Gastroesophageal sphincter (tissue), 4 donors: ENCODE data around the gene SSTR3. TPM values are rescaled to one million over a fixed set of nuclear protein-coding genes. Genes with fewer than 3 reads are reported as not detected.

Source experiments
- ATAC-seq: fragments of 150-250 bp; one replicate; pipeline ENCODE4 v1.9.1; 2016; ENCODE audit warnings: mild to moderate bottlenecking, moderate library complexity
- H3K27ac ChIP-seq, 4 donors: fragments of 200-600 bp; sonication (generic) in 3 of 4; 1 replicate in 3 of 4; 2 replicates in 1 of 4; pipeline ENCODE4 v1.5.1; 2016 to 2019
- H3K27me3 ChIP-seq: fragments of 200-600 bp; sonication (generic); one replicate; pipeline ENCODE4 v1.5.1; 2019
- H3K36me3 ChIP-seq, 2 donors: fragments of 200-600 bp; sonication (generic); one replicate each; pipeline ENCODE4 v1.5.1; 2019; ENCODE audit warnings: control low read depth in 1 of 2
- H3K4me1 ChIP-seq, 3 donors: fragments of 200-600 bp; sonication (generic); 1 replicate in 2 of 3; 2 replicates in 1 of 3; pipeline ENCODE4 v1.5.1; 2016 to 2019; ENCODE audit warnings: control low read depth in 2 of 3
- H3K4me3 ChIP-seq, 2 donors: fragments of 200-600 bp; sonication (generic); one replicate each; pipeline ENCODE4 v1.5.1; 2019; ENCODE audit warnings: mild to moderate bottlenecking in 1 of 2, moderate library complexity in 1 of 2
- H3K9me3 ChIP-seq, 3 donors: fragments of 200-600 bp; sonication (generic); one replicate each; pipeline ENCODE4 v1.5.1; 2017 to 2019; ENCODE audit warnings: control low read depth in 2 of 3
- EP300 ChIP-seq: sonication (generic); formaldehyde crosslinking; IDR thresholded peaks from one replicate; pipeline ENCODE4 v1.6.1; 2017; ENCODE audit warnings: antibody characterized with exemption, mild to moderate bottlenecking
- POLR2A ChIP-seq, 2 donors: fragments of 450-650 bp; IDR thresholded peaks; one replicate each; pipeline ENCODE4 v1.6.1; 2017; ENCODE audit warnings: antibody characterized with exemption in 2 of 2, mild to moderate bottlenecking in 2 of 2, moderate library complexity in 1 of 2
- POLR2AphosphoS5 ChIP-seq: sonication (generic); formaldehyde crosslinking; IDR thresholded peaks from one replicate; pipeline ENCODE4 v1.6.1; 2017; ENCODE audit warnings: antibody characterized with exemption
- WGBS, 2 donors: methylation state at CpG; one replicate each; pipeline ENCODE4 v1.1.5; 2018; ENCODE audit warnings: low coverage in 1 of 2; 5-methylcytosine and 5-hydroxymethylcytosine counted together
- total RNA-seq, 4 donors: library from RNA; depleted of rRNA; stranded (reverse); fragments of >200 nt; gene quantifications; one replicate each; pipeline ENCODE4 v1.1.0, GENCODE V29; 2016
- TF ChIP-seq, protein P1 (sequence below), 4 experiments: fragments of 200-600 bp in 2 of 4; fragments of 450-650 bp in 2 of 4; sonication (generic) in 1 of 4; IDR thresholded peaks; one replicate each; pipeline ENCODE4 v1.5.1; 2017 to 2019; ENCODE audit warnings: antibody characterized with exemption in 4 of 4, mild to moderate bottlenecking in 2 of 4, moderate library complexity in 2 of 4

Gene SSTR3
- total RNA-seq, 4 donors from 2014 or later: not detected

DNA sequence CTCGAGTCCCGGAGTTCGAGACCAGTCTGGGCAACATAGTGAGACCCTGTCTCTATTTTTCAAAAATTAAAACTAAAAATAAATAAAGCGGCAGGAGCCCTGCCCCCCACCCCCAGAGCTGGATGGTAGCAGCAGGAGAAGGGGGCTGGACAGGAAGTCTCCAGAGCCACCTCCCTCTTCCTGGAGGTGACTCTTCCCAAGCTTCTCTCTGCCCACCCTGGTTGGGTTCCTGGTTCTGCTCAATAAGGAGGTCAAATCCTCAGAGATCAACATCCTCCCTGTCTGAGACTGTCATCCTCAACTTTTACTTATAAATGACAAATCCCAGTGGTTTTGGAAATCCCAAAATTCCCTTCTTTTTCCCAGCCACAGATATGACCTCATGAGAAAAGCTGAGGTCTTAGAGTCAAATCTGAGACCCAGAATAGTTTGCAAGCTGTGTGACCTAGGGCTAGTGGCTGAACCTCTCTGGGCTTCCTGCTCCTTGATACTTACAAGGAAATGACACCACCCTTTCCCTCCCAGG is 25.2 kb downstream of the SSTR3 start:
- WGBS, 2 donors: 60 to 64% methylated on average over 1 to 4 of the region's 4 CpGs
- H3K27ac ChIP-seq: peak overlapping the region in 3 of 4 donors; percentile 84 to 85 (median 85)
- peak overlapping the region in 1 of 2 donors; percentile 43 for H3K4me3 ChIP-seq
- peaks cover 0 to 56% (median 28%) of the 10 kb centered on the region in 3 donors for H3K4me1 ChIP-seq
- no peaks in the 10 kb centered on the region for H3K9me3 ChIP-seq
- TF ChIP-seq POLR2AphosphoS5 (no peak), EP300 (no peak), POLR2A (IDR thresholded peaks at IDR 0.05) (no peak)
- TF ChIP-seq, protein P1, sequence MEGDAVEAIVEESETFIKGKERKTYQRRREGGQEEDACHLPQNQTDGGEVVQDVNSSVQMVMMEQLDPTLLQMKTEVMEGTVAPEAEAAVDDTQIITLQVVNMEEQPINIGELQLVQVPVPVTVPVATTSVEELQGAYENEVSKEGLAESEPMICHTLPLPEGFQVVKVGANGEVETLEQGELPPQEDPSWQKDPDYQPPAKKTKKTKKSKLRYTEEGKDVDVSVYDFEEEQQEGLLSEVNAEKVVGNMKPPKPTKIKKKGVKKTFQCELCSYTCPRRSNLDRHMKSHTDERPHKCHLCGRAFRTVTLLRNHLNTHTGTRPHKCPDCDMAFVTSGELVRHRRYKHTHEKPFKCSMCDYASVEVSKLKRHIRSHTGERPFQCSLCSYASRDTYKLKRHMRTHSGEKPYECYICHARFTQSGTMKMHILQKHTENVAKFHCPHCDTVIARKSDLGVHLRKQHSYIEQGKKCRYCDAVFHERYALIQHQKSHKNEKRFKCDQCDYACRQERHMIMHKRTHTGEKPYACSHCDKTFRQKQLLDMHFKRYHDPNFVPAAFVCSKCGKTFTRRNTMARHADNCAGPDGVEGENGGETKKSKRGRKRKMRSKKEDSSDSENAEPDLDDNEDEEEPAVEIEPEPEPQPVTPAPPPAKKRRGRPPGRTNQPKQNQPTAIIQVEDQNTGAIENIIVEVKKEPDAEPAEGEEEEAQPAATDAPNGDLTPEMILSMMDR (IDR thresholded peaks at IDR 0.05): no peak
- H3K36me3 ChIP-seq: peaks cover 0 to 24% of the 10 kb centered on the region in 2 donors
- no peak for ATAC-seq
- no peaks in the 10 kb centered on the region for H3K27me3 ChIP-seq

DNA sequence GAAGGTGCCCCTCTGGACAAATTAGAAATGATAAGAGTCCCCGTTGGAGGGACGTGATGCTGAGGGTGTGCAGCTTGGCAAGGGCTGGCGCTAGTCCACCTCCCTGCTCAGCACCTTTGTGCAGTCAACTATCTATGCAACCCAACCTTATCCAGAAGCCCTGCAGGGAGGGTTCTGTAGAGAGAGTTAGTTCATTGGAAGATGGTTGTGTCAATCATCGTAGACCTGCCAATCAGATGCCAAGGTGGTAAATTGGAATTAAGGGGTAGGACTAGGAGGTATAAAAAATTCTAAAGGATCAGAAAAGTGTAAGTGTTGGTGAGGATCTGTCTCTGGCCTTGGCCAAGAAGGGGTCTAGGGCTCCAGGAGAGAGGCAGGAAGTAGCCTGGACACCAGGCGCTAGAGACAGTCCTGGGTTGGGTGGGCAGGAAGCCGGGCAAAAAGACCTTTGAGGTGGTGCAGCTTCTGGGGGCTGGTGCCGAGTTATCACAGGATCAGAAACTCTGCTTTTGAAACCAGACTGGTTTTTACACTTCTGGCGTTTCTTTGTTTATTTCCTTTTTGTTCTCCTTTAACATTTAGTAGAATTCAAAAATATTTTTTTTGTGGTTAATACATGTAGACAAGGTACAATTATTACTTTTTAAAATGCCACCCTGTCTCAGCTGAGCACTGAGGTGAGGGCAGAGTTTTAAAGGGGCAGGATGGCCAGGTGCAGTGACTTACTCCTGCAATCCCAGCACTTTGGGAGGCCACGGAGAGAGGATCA is 25.9 kb downstream of the SSTR3 start:
- TF ChIP-seq EP300: no peak
- TF ChIP-seq, protein P1 (IDR thresholded peaks at IDR 0.05): no peak
- TF ChIP-seq POLR2AphosphoS5: no peak
- no peak for TF ChIP-seq POLR2A (IDR thresholded peaks at IDR 0.05)
- no peak overlapping the region for H3K4me3 ChIP-seq
- no peak for ATAC-seq
- peak overlapping the region in 3 of 4 donors; percentile 84 to 85 (median 85) for H3K27ac ChIP-seq
- peaks cover 0 to 27% of the 10 kb centered on the region in 2 donors for H3K36me3 ChIP-seq
- no peaks in the 10 kb centered on the region for H3K27me3 ChIP-seq
- H3K4me1 ChIP-seq: peaks cover 0 to 56% (median 28%) of the 10 kb centered on the region in 3 donors
- WGBS, 2 donors: 75 to 76% methylated on average over 8 to 9 of the region's 9 CpGs
- no peaks in the 10 kb centered on the region for H3K9me3 ChIP-seq

DNA sequence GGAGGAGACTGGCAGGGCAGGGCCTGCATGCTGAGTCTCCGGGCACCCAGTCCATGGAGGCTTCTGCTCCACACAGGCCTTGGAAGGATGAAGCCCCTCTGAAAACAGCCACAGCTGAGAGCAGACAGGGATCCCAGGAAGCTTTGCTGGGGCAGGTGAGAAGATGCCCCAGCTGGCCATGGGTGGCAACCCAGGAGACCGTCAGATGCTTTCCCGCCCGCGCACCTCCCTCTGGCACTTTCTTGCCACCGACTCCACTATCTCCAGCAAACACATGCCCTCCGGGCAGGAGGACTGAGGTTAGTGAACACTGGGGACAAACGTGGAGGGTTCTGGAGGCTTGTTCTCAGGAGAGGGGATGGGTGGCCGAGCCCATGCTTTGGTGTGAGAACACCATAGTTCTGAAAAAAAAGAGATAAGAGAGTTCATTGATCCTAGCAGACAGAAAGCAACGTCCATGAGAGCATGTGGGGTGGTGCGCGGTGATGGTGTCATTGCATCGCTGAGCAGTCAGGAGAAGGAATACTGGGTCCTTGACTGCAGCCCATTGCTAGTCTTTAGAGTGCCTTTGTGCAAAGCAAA is 26.5 kb downstream of the SSTR3 start:
- peaks cover 0 to 27% of the 10 kb centered on the region in 2 donors for H3K36me3 ChIP-seq
- H3K9me3 ChIP-seq: no peaks in the 10 kb centered on the region
- 71 to 96% methylated on average over 4 to 7 of the region's 13 CpGs for WGBS, 2 donors
- H3K4me3 ChIP-seq: no peak overlapping the region
- ATAC-seq: no peak
- peaks cover 0 to 52% (median 28%) of the 10 kb centered on the region in 3 donors for H3K4me1 ChIP-seq
- H3K27me3 ChIP-seq: no peaks in the 10 kb centered on the region
- TF ChIP-seq EP300 (no peak), POLR2A (IDR thresholded peaks at IDR 0.05) (no peak)
- no peak overlapping the region for H3K27ac ChIP-seq

DNA sequence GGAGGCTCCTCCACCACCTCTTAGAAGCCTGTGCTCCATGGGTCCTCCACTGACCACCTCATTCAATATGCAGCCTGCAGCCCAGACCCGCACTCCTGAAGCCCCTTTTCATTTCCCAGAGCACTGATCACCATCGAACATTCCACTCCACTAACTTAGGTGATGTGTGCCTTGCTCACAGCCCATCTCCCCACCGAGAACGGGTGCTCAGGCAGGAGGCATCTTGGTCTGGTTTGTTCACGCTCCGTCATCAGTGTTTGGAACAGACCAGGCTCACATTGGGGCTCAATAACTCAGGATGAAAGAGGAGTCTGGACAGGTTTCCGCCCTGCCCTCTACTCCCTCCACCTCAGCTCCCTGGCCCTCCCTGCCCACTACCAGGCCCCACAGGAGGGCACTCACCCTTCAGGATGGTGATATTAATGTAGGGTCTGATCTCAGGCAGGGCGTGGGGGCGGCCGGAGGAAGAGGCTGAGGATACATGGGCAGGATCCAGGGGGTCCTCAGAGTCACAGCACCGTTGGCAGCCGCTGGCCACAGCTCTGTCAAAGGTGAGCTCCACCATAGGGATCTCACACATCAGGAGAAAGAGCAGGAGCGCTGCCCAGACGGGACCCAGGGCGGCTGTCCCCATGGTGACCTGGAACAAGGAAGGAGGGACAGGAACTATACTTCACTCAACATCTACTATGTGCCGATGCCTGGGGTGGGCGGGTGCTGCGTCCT is 27.3 kb downstream of the SSTR3 start:
- Histone ChIP-seq H3K4me1 (peaks cover 0 to 44% (median 28%) of the 10 kb centered on the region in 3 donors), H3K27me3 (no peaks in the 10 kb centered on the region), H3K27ac (no peak overlapping the region), H3K36me3 (peaks cover 0 to 27% of the 10 kb centered on the region in 2 donors), H3K4me3 (no peak overlapping the region), H3K9me3 (no peaks in the 10 kb centered on the region)
- WGBS, 2 donors: 89 to 100% methylated on average over 2 to 3 of the region's 18 CpGs
- no peak for ATAC-seq
- TF ChIP-seq EP300: no peak
- no peak for TF ChIP-seq POLR2AphosphoS5
- TF ChIP-seq, protein P1 (IDR thresholded peaks at IDR 0.05): no peak
- TF ChIP-seq POLR2A (IDR thresholded peaks at IDR 0.05): no peak

DNA sequence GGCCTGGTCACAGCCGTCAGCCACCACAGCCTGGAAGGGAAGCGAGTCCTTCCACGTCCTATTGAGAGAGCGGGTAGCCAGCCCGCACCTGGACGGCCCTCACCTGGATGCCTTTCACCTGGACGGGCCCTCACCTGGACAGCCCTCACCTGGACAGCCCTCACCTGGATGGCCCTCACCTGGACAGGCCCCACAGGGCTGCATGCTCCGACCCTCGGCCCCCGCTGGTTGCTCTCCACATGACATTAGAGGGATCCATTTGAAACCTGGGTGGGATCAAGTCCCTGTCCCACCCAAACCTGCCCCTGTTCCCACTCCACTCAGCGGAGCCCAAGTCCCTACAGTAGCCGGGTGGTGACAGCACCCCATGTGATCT is 27.9 kb downstream of the SSTR3 start:
- H3K4me3 ChIP-seq: no peak overlapping the region
- H3K9me3 ChIP-seq: no peaks in the 10 kb centered on the region
- TF ChIP-seq EP300 (no peak), POLR2AphosphoS5 (no peak), POLR2A (IDR thresholded peaks at IDR 0.05) (no peak)
- TF ChIP-seq, protein P1 (IDR thresholded peaks at IDR 0.05): no peak
- ATAC-seq: no peak
- H3K4me1 ChIP-seq: peaks cover 0 to 38% (median 24%) of the 10 kb centered on the region in 3 donors
- no CpG with 5 or more reads among the region's 12 CpGs for WGBS, 2 donors
- H3K27ac ChIP-seq: no peak overlapping the region
- peaks cover 0 to 27% of the 10 kb centered on the region in 2 donors for H3K36me3 ChIP-seq
- H3K27me3 ChIP-seq: no peaks in the 10 kb centered on the region
